Activated T-helper 2 cell treated with anti-CD3 and anti-CD28 coated beads, Interferon-gamma antibody, Interleukin-2, Interleukin-4, amounts not matched to agents 10 μg/mL and 5 μg/mL and 100 μg/mL, durations not matched to agents 14 hours and 24 hours and 36 hours (primary cell): ENCODE data around the gene IPCEF1. TPM values are rescaled to one million over a fixed set of nuclear protein-coding genes. Genes with fewer than 3 reads are reported as not detected.

Experiments
- DNase-seq: peaks from one replicate; pipeline ENCODE4 v3.0.0; 2021; ENCODE audit warnings: low spot score
- H3K27ac Mint-ChIP-seq: one replicate; pipeline ENCODE4 v1.8.0; 2021; ENCODE audit warnings: mixed read lengths
- H3K27me3 Mint-ChIP-seq: one replicate; pipeline ENCODE4 v1.8.0; 2021; ENCODE audit warnings: low read depth, mixed read lengths
- H3K36me3 Mint-ChIP-seq: one replicate; pipeline ENCODE4 v1.8.0; 2021; ENCODE audit warnings: low read depth, mixed read lengths
- H3K4me1 Mint-ChIP-seq: one replicate; pipeline ENCODE4 v1.8.0; 2021; ENCODE audit warnings: low read depth, mixed read lengths
- H3K4me3 Mint-ChIP-seq: one replicate; pipeline ENCODE4 v1.8.0; 2021; ENCODE audit warnings: low read depth, mild to moderate bottlenecking, moderate library complexity, mixed read lengths
- H3K9me3 Mint-ChIP-seq: one replicate; pipeline ENCODE4 v1.8.0; 2021; ENCODE audit warnings: mixed read lengths
- intact Hi-C: fragments of 100-400 bp; cut with micrococcal nuclease; formaldehyde crosslinking; loops from one replicate; pipeline ENCODE4 v1.15.1; 2023
- total RNA-seq: library from RNA; stranded (reverse); gene quantifications from 2 replicates; pipeline ENCODE4 v1.2.3, GENCODE V29; 2022

IPCEF1 gene
- total RNA-seq, 1 donor from 2014 or later, result 0.34 TPM

- no peaks in the 10 kb centered on the region for H3K36me3 Mint-ChIP-seq
Observed at GRCh38 chr6:154230910-154231595, 125.5 kb downstream of the IPCEF1 start.

GRCh38 chr6:154230393-154230792 is 126.2 kb downstream of the IPCEF1 start:
- H3K4me1 Mint-ChIP-seq, result peaks cover 46% of the 10 kb centered on the region
- intact Hi-C loops, result loop anchor here (2.0 to 10.0 kb wide), 4 partner anchors 37 to 1084 kb away; partner anchors contain the start of gene TFB1M
- H3K9me3 Mint-ChIP-seq, result no peaks in the 10 kb centered on the region
- no peak overlapping the region for H3K27ac Mint-ChIP-seq
- DNase-seq, result no peak
- no peak overlapping the region for H3K4me3 Mint-ChIP-seq
- H3K27me3 Mint-ChIP-seq, result no peaks in the 10 kb centered on the region
- no peaks in the 10 kb centered on the region for H3K36me3 Mint-ChIP-seq

More at GRCh38 chr6:154230910-154231595, 125.5 kb downstream of the IPCEF1 start:
- no peak for DNase-seq
- no peaks in the 10 kb centered on the region for H3K9me3 Mint-ChIP-seq
- intact Hi-C loops, result loop anchor here (2.0 to 10.0 kb wide), 4 partner anchors 36 to 1084 kb away; partner anchors contain the start of gene TFB1M
- peak overlapping the region; percentile 35 for H3K27ac Mint-ChIP-seq
- no peaks in the 10 kb centered on the region for H3K27me3 Mint-ChIP-seq
- H3K4me3 Mint-ChIP-seq, result peak overlapping the region; percentile 46
- H3K4me1 Mint-ChIP-seq, result peaks cover 43% of the 10 kb centered on the region

- peak overlapping the region; percentile 66 for H3K27ac Mint-ChIP-seq
- H3K4me1 Mint-ChIP-seq, result peaks cover 44% of the 10 kb centered on the region
- intact Hi-C loops, result loop anchor here (1.0 to 10.0 kb wide), 5 partner anchors 11 to 1085 kb away; partner anchors contain the start of gene TFB1M
- H3K27me3 Mint-ChIP-seq, result no peaks in the 10 kb centered on the region
- no peaks in the 10 kb centered on the region for H3K9me3 Mint-ChIP-seq
- H3K4me3 Mint-ChIP-seq, result peak overlapping the region; percentile 51
- DNase-seq, result peak; percentile 45
- no peaks in the 10 kb centered on the region for H3K36me3 Mint-ChIP-seq
Observed at GRCh38 chr6:154229786-154230185, 126.8 kb downstream of the IPCEF1 start.

GRCh38 chr6:154228521-154228905 is 128.1 kb downstream of the IPCEF1 start:
- no peak overlapping the region for H3K4me3 Mint-ChIP-seq
- no peak overlapping the region for H3K27ac Mint-ChIP-seq

GRCh38 chr6:154227862-154228520 is 128.6 kb downstream of the IPCEF1 start:
- no peaks in the 10 kb centered on the region for H3K36me3 Mint-ChIP-seq
- H3K4me3 Mint-ChIP-seq, result no peak overlapping the region
- H3K27ac Mint-ChIP-seq, result no peak overlapping the region
- DNase-seq, result no peak
- H3K27me3 Mint-ChIP-seq, result no peaks in the 10 kb centered on the region
- intact Hi-C loops, result no loop called here
- peaks cover 39% of the 10 kb centered on the region for H3K4me1 Mint-ChIP-seq
- H3K9me3 Mint-ChIP-seq, result no peaks in the 10 kb centered on the region

More at GRCh38 chr6:154228521-154228905, 128.1 kb downstream of the IPCEF1 start:
- no peaks in the 10 kb centered on the region for H3K36me3 Mint-ChIP-seq
- no peak for DNase-seq
- intact Hi-C loops, result no loop called here
- H3K9me3 Mint-ChIP-seq, result no peaks in the 10 kb centered on the region
- peaks cover 41% of the 10 kb centered on the region for H3K4me1 Mint-ChIP-seq
- H3K27me3 Mint-ChIP-seq, result no peaks in the 10 kb centered on the region

GRCh38 chr6:154226461-154226860 is 130.1 kb downstream of the IPCEF1 start:
- no peaks in the 10 kb centered on the region for H3K36me3 Mint-ChIP-seq
- DNase-seq, result no peak
- H3K27ac Mint-ChIP-seq, result no peak overlapping the region
- peaks cover 29% of the 10 kb centered on the region for H3K4me1 Mint-ChIP-seq
- no peaks in the 10 kb centered on the region for H3K27me3 Mint-ChIP-seq
- H3K9me3 Mint-ChIP-seq, result no peaks in the 10 kb centered on the region
- no peak overlapping the region for H3K4me3 Mint-ChIP-seq
- intact Hi-C loops, result no loop called here

- intact Hi-C loops, result no loop called here
- H3K4me3 Mint-ChIP-seq, result no peak overlapping the region
Observed at GRCh38 chr6:154223296-154223695, 133.3 kb downstream of the IPCEF1 start.

GRCh38 chr6:154222716-154223115 is 133.9 kb downstream of the IPCEF1 start:
- Mint-ChIP-seq H3K36me3 (peaks cover 10% of the 10 kb centered on the region), H3K4me3 (no peak overlapping the region), H3K9me3 (no peaks in the 10 kb centered on the region), H3K4me1 (peaks cover 20% of the 10 kb centered on the region), H3K27ac (no peak overlapping the region), H3K27me3 (peaks cover 12% of the 10 kb centered on the region)
- intact Hi-C loops, result no loop called here
- DNase-seq, result no peak

More at GRCh38 chr6:154223296-154223695, 133.3 kb downstream of the IPCEF1 start:
- H3K27ac Mint-ChIP-seq, result no peak overlapping the region
- H3K4me1 Mint-ChIP-seq, result peaks cover 16% of the 10 kb centered on the region
- H3K9me3 Mint-ChIP-seq, result no peaks in the 10 kb centered on the region
- H3K27me3 Mint-ChIP-seq, result peaks cover 10% of the 10 kb centered on the region
- H3K36me3 Mint-ChIP-seq, result peaks cover 6% of the 10 kb centered on the region
- no peak for DNase-seq

GRCh38 chr6:154219250-154219649 is 137.4 kb downstream of the IPCEF1 start:
- DNase-seq, result no peak
- H3K27ac Mint-ChIP-seq, result no peak overlapping the region
- H3K36me3 Mint-ChIP-seq, result peaks cover 10% of the 10 kb centered on the region
- intact Hi-C loops, result no loop called here
- H3K27me3 Mint-ChIP-seq, result peaks cover 14% of the 10 kb centered on the region
- H3K4me1 Mint-ChIP-seq, result peaks cover 18% of the 10 kb centered on the region
- no peaks in the 10 kb centered on the region for H3K9me3 Mint-ChIP-seq
- H3K4me3 Mint-ChIP-seq, result no peak overlapping the region

GRCh38 chr6:154218787-154219186 is 137.8 kb downstream of the IPCEF1 start:
- DNase-seq, result no peak
- Mint-ChIP-seq H3K27ac (no peak overlapping the region), H3K27me3 (peaks cover 14% of the 10 kb centered on the region), H3K4me1 (peaks cover 15% of the 10 kb centered on the region), H3K36me3 (peaks cover 10% of the 10 kb centered on the region), H3K9me3 (no peaks in the 10 kb centered on the region), H3K4me3 (no peak overlapping the region)
- intact Hi-C loops, result no loop called here

- Mint-ChIP-seq H3K4me3 (no peak overlapping the region), H3K4me1 (peaks cover 15% of the 10 kb centered on the region), H3K9me3 (no peaks in the 10 kb centered on the region), H3K36me3 (peaks cover 10% of the 10 kb centered on the region), H3K27me3 (peaks cover 14% of the 10 kb centered on the region), H3K27ac (no peak overlapping the region)
- intact Hi-C loops, result no loop called here
- DNase-seq, result no peak
Observed at GRCh38 chr6:154218301-154218700, 138.3 kb downstream of the IPCEF1 start.

GRCh38 chr6:154213782-154214181 is 142.8 kb downstream of the IPCEF1 start:
- Mint-ChIP-seq H3K27me3 (peaks cover 6% of the 10 kb centered on the region), H3K4me1 (peaks cover 11% of the 10 kb centered on the region), H3K9me3 (no peaks in the 10 kb centered on the region), H3K4me3 (no peak overlapping the region), H3K27ac (no peak overlapping the region), H3K36me3 (peaks cover 5% of the 10 kb centered on the region)
- no peak for DNase-seq
- intact Hi-C loops, result no loop called here

- no peaks in the 10 kb centered on the region for H3K4me1 Mint-ChIP-seq
- H3K27me3 Mint-ChIP-seq, result no peaks in the 10 kb centered on the region
- no peaks in the 10 kb centered on the region for H3K9me3 Mint-ChIP-seq
- intact Hi-C loops, result no loop called here
- no peak overlapping the region for H3K4me3 Mint-ChIP-seq
- no peaks in the 10 kb centered on the region for H3K36me3 Mint-ChIP-seq
- H3K27ac Mint-ChIP-seq, result no peak overlapping the region
- no peak for DNase-seq
Observed at GRCh38 chr6:154210678-154211077, 145.9 kb downstream of the IPCEF1 start.
